ENCODE results near the gene PARD3.

PARD3 gene

DNA sequence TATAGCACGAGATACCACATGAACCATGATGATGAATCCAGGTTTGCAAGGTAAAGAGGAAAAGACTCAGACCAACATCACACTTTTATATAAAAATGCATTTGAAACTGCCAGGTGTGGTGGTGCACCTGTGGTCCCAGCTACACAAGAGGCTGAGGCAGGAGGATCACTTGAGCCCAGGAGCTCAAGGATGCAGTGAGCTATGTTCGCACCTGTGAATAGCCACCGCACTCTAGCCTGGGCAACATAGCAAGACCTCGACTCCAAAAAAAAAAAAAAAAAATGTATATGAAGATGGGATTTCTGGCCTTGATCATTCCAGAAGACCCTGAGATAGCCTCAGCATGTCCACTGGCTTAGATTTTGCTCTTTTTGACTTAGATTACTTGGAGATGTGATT lies 161.6 kb downstream of the PARD3 start:
- H3K4me2 ChIP-seq (ENCODE audit: low read depth, low read length, poor library complexity, severe bottlenecking), result no peak overlapping the region
- H3K27me3 ChIP-seq (ENCODE audit: low read length), result no peaks in the 10 kb centered on the region
- TF ChIP-seq, protein P1, sequence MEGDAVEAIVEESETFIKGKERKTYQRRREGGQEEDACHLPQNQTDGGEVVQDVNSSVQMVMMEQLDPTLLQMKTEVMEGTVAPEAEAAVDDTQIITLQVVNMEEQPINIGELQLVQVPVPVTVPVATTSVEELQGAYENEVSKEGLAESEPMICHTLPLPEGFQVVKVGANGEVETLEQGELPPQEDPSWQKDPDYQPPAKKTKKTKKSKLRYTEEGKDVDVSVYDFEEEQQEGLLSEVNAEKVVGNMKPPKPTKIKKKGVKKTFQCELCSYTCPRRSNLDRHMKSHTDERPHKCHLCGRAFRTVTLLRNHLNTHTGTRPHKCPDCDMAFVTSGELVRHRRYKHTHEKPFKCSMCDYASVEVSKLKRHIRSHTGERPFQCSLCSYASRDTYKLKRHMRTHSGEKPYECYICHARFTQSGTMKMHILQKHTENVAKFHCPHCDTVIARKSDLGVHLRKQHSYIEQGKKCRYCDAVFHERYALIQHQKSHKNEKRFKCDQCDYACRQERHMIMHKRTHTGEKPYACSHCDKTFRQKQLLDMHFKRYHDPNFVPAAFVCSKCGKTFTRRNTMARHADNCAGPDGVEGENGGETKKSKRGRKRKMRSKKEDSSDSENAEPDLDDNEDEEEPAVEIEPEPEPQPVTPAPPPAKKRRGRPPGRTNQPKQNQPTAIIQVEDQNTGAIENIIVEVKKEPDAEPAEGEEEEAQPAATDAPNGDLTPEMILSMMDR (IDR thresholded peaks at IDR 0.05; ENCODE audit: insufficient read depth, low read length, poor library complexity, severe bottlenecking), result no peak
- TF ChIP-seq EZH2phosphoT487 (conservative IDR thresholded peaks at IDR 0.05; ENCODE audit: low read length), result no peak
- no peaks in the 10 kb centered on the region for H3K36me3 ChIP-seq (ENCODE audit: low read length)
- H3K9me3 ChIP-seq (ENCODE audit: insufficient read depth, low read length), result no peaks in the 10 kb centered on the region
- H2AFZ ChIP-seq (ENCODE audit: low read depth, low read length, severe bottlenecking), result no peak overlapping the region
- H3K27ac ChIP-seq (ENCODE audit: low read depth, low read length), result no peak overlapping the region
- no peak overlapping the region for H3K9ac ChIP-seq (ENCODE audit: low read length)
- H4K20me1 ChIP-seq (ENCODE audit: low read depth, low read length), result no peaks in the 10 kb centered on the region
- no peak overlapping the region for H3K4me3 ChIP-seq (ENCODE audit: insufficient read depth, low read length, poor library complexity, severe bottlenecking)
- H3K79me2 ChIP-seq (ENCODE audit: insufficient read depth, low read length), result no peaks in the 10 kb centered on the region
- no peaks in the 10 kb centered on the region for H3K9me2 ChIP-seq (replicated peaks; ENCODE audit: insufficient read depth, low read length)
- H3F3A ChIP-seq (ENCODE audit: insufficient read depth), result no peaks in the 10 kb centered on the region

DNA sequence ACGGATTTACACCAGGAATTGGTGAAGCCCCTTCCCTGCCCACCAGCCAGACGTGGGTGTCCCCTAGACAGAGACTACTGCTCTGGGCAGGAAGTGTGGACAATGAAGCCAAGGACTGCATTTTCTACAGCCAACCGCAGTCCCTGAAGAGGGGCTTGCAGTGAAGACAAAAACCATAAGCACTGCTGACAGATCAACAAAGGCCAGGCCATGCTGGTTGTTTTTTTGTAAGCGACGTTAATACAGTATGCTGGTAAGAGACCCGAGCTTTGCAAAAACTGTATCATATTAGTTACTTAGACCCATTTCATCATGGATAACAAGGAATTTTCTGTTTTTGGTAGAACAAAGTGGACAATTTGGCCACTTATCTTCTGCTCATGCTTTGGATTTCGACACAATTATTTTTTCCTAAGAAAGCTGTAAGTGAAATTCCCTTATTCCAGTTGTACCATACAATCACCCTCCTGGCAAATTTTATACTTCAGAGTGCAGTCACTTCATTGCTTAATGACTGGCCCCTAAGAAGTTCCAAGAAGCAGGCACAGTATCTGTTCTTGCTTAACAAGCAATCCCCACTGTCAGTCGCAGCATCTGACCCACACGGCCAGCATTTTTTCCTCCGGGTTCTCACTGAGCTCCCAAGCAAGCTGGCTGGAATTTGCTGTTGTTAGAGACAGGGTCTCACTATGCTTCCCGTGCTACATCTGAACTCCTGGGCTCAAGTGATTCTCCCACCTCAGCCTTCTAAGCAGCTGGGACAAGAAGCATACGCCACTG lies 163.5 kb downstream of the PARD3 start:
- H3F3A ChIP-seq (ENCODE audit: insufficient read depth), result no peaks in the 10 kb centered on the region
- no peaks in the 10 kb centered on the region for H3K9me3 ChIP-seq (ENCODE audit: insufficient read depth, low read length)
- no peak overlapping the region for H3K4me3 ChIP-seq (ENCODE audit: insufficient read depth, low read length, poor library complexity, severe bottlenecking)
- no peak overlapping the region for H3K4me2 ChIP-seq (ENCODE audit: low read depth, low read length, poor library complexity, severe bottlenecking)
- TF ChIP-seq, protein P1 (IDR thresholded peaks at IDR 0.05; ENCODE audit: insufficient read depth, low read length, poor library complexity, severe bottlenecking), result no peak
- no peak for TF ChIP-seq EZH2phosphoT487 (conservative IDR thresholded peaks at IDR 0.05; ENCODE audit: low read length)
- no peak overlapping the region for H2AFZ ChIP-seq (ENCODE audit: low read depth, low read length, severe bottlenecking)
- no peaks in the 10 kb centered on the region for H3K36me3 ChIP-seq (ENCODE audit: low read length)
- no peak overlapping the region for H3K9ac ChIP-seq (ENCODE audit: low read length)
- H3K79me2 ChIP-seq (ENCODE audit: insufficient read depth, low read length), result no peaks in the 10 kb centered on the region
- no peaks in the 10 kb centered on the region for H4K20me1 ChIP-seq (ENCODE audit: low read depth, low read length)
- no peaks in the 10 kb centered on the region for H3K27me3 ChIP-seq (ENCODE audit: low read length)
- H3K9me2 ChIP-seq (replicated peaks; ENCODE audit: insufficient read depth, low read length), result no peaks in the 10 kb centered on the region
- no peak overlapping the region for H3K27ac ChIP-seq (ENCODE audit: low read depth, low read length)

DNA sequence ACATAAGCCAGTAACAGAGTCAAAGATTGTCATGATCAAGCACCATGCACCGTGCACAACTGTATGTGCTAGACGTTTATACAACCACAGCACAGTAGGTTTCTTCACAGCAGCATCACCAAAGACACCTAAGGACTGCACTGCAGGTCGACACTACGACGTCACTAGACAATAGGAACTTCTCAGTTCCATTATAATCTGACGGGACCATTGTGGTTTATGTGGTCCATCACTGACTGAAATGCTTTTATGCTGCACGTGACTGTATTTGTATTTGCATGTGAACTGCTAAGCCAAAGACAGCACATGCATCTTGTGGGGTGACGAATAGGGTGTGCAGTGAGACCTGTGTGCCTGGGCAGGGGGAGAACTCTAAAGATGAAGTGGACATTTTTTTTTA lies 164.9 kb downstream of the PARD3 start:
- Histone ChIP-seq H3K9me3 (ENCODE audit: insufficient read depth, low read length) (no peaks in the 10 kb centered on the region), H3K36me3 (ENCODE audit: low read length) (no peaks in the 10 kb centered on the region), H3K9me2 (replicated peaks; ENCODE audit: insufficient read depth, low read length) (no peaks in the 10 kb centered on the region), H3K27me3 (ENCODE audit: low read length) (no peaks in the 10 kb centered on the region), H3K4me2 (ENCODE audit: low read depth, low read length, poor library complexity, severe bottlenecking) (no peak overlapping the region), H3K9ac (ENCODE audit: low read length) (no peak overlapping the region), H3K4me3 (ENCODE audit: insufficient read depth, low read length, poor library complexity, severe bottlenecking) (no peak overlapping the region), H3K27ac (ENCODE audit: low read depth, low read length) (no peak overlapping the region), H3F3A (ENCODE audit: insufficient read depth) (no peaks in the 10 kb centered on the region), H2AFZ (ENCODE audit: low read depth, low read length, severe bottlenecking) (no peak overlapping the region), H3K79me2 (ENCODE audit: insufficient read depth, low read length) (no peaks in the 10 kb centered on the region), H4K20me1 (ENCODE audit: low read depth, low read length) (no peaks in the 10 kb centered on the region)
- TF ChIP-seq, protein P1 (IDR thresholded peaks at IDR 0.05; ENCODE audit: insufficient read depth, low read length, poor library complexity, severe bottlenecking), result no peak
- no peak for TF ChIP-seq EZH2phosphoT487 (conservative IDR thresholded peaks at IDR 0.05; ENCODE audit: low read length)
